GM12878 (cell line): ENCODE data around the gene SMARCD1. TPM values are rescaled to one million over a fixed set of nuclear protein-coding genes. Genes with fewer than 3 reads are reported as not detected.

Experiments used
- BCL11A ChIP-seq: IDR thresholded peaks from 2 replicates; pipeline ENCODE4 v1.6.1; 2011; ENCODE audit warnings: low read depth, low read length
- BMI1 ChIP-seq: fragments of 450-650 bp; IDR thresholded peaks from 2 replicates; pipeline ENCODE4 v1.6.1; 2016; ENCODE audit warnings: mild to moderate bottlenecking, moderate library complexity, borderline replicate concordance
- CBFB ChIP-seq: IDR thresholded peaks from 2 replicates; pipeline ENCODE4 v1.6.1; 2016; ENCODE audit warnings: antibody characterized with exemption, low read depth
- CHD1 ChIP-seq: IDR thresholded peaks from 2 replicates; pipeline ENCODE4 v1.6.1; 2012; ENCODE audit warnings: low read depth, low read length, improper control_type of control experiment
- CREM ChIP-seq: IDR thresholded peaks from 2 replicates; pipeline ENCODE4 v1.6.1; 2014; ENCODE audit warnings: antibody characterized with exemption, low read depth
- CUX1 ChIP-seq: IDR thresholded peaks from 2 replicates; pipeline ENCODE4 v1.6.1; 2012; ENCODE audit warnings: improper control_type of control experiment, low read depth, low read length; ENCODE audit not compliant: insufficient replicate concordance
- FOS ChIP-seq: IDR thresholded peaks from 3 replicates; pipeline ENCODE4 v1.6.1; 2011; ENCODE audit warnings: borderline replicate concordance; ENCODE audit not compliant: insufficient read length; ENCODE audit errors: extremely low read depth
- FOXK2 ChIP-seq: fragments of 450-650 bp; IDR thresholded peaks from 2 replicates; pipeline ENCODE4 v1.6.1; 2017; ENCODE audit warnings: mild to moderate bottlenecking, moderate library complexity
- IRF4 ChIP-seq: IDR thresholded peaks from 2 replicates; pipeline ENCODE4 v1.6.1; 2011; ENCODE audit warnings: low read depth, low read length
- JUNB ChIP-seq: IDR thresholded peaks from 2 replicates; pipeline ENCODE4 v1.6.1; 2016; ENCODE audit warnings: antibody characterized with exemption, mild to moderate bottlenecking
- MEF2B ChIP-seq: fragments of 450-650 bp; IDR thresholded peaks from 2 replicates; pipeline ENCODE4 v1.6.1; 2018; ENCODE audit warnings: mild to moderate bottlenecking, moderate library complexity; ENCODE audit not compliant: partially characterized antibody, poor library complexity, severe bottlenecking
- STAT3 ChIP-seq: IDR thresholded peaks from 2 replicates; pipeline ENCODE4 v1.6.1; 2011; ENCODE audit warnings: low read depth, low read length, improper control_type of control experiment
- YY1 ChIP-seq: IDR thresholded peaks from 2 replicates; pipeline ENCODE4 v1.6.1; 2011; ENCODE audit warnings: low read depth, mild to moderate bottlenecking, low read length
- ZBED1 ChIP-seq: IDR thresholded peaks from 2 replicates; pipeline ENCODE4 v1.6.1; 2016; ENCODE audit warnings: borderline replicate concordance
- ZBTB40 ChIP-seq: fragments of 450-650 bp; IDR thresholded peaks from 2 replicates; pipeline ENCODE4 v1.6.1; 2016; ENCODE audit warnings: mild to moderate bottlenecking, moderate library complexity, borderline replicate concordance
- polyA plus RNA-seq, 11 experiments: library from polyadenylated mRNA; depleted of rRNA in 4 of 11; unstranded in 6 of 11; stranded (reverse) in 5 of 11; fragments of >200 nt; fragmentation: Nextera tagmentation in 4 of 11; fragmentation: Illumina TruSeq in 1 of 11; extraction: Ambion mirVana in 4 of 11; extraction: Trizol in 1 of 11; gene quantifications; 1 replicate in 1 of 11; 2 replicates in 10 of 11; pipeline versions ENCODE4 v1.2.1 to v1.2.3, GENCODE V29; 2011 to 2016; ENCODE audit warnings: inconsistent platforms in 2 of 11, missing spikeins in 2 of 11, low read depth in 1 of 11
- total RNA-seq, 4 experiments: library from RNA; depleted of rRNA in 3 of 4; stranded (reverse); fragments of >200 nt in 3 of 4; fragmentation: Illumina TruSeq in 1 of 4; extraction: Trizol in 1 of 4; gene quantifications; 2 replicates each; pipeline versions ENCODE4 v1.2.1 to v1.2.3, GENCODE V29; 2013 to 2021
- TF ChIP-seq, protein P1 (sequence below): IDR thresholded peaks from 2 replicates; pipeline ENCODE4 v1.6.1; 2012; ENCODE audit warnings: low read depth, low read length, improper control_type of control experiment
- TF ChIP-seq, protein P2 (sequence below): IDR thresholded peaks from 2 replicates; pipeline ENCODE4 v1.6.1; 2011; ENCODE audit warnings: mild to moderate bottlenecking, low read depth, low read length, moderate library complexity; ENCODE audit not compliant: insufficient replicate concordance

Gene SMARCD1
- total and polyA plus RNA-seq, 10 of the 15 experiments (the other 5 are each of a cell fraction or from before 2014, with no cell fraction given): 1.4 to 92.4 (median 58.9) TPM

GRCh38 chr12:50111693-50112455 lies 26.7 kb downstream of the SMARCD1 start, which contains the start of gene COX14 (continued):
- TF ChIP-seq JUNB: no peak
- TF ChIP-seq FOXK2: peak; percentile 23; the same call in 1 of the 2 replicates
- TF ChIP-seq CREM: peak; percentile 94
- no peak for TF ChIP-seq IRF4
- TF ChIP-seq, protein P1, sequence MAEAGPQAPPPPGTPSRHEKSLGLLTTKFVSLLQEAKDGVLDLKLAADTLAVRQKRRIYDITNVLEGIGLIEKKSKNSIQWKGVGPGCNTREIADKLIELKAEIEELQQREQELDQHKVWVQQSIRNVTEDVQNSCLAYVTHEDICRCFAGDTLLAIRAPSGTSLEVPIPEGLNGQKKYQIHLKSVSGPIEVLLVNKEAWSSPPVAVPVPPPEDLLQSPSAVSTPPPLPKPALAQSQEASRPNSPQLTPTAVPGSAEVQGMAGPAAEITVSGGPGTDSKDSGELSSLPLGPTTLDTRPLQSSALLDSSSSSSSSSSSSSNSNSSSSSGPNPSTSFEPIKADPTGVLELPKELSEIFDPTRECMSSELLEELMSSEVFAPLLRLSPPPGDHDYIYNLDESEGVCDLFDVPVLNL: 0 out of 2 replicates have a peak, but pooled peaks have one; percentile 13
- peak; percentile 49; the same call in 1 of the 2 replicates for TF ChIP-seq CBFB
- TF ChIP-seq YY1: 0 out of 2 replicates have a peak, but pooled peaks have one; percentile 8
- TF ChIP-seq CUX1: no peak
- no peak for TF ChIP-seq STAT3
- peak; percentile 27 for TF ChIP-seq MEF2B
- no peak for TF ChIP-seq CHD1
- TF ChIP-seq BCL11A: no peak
- TF ChIP-seq BMI1: no peak
- TF ChIP-seq ZBED1: no peak
- peak; percentile 93 for TF ChIP-seq ZBTB40
- peak; percentile 36 for TF ChIP-seq FOS
- TF ChIP-seq, protein P2, sequence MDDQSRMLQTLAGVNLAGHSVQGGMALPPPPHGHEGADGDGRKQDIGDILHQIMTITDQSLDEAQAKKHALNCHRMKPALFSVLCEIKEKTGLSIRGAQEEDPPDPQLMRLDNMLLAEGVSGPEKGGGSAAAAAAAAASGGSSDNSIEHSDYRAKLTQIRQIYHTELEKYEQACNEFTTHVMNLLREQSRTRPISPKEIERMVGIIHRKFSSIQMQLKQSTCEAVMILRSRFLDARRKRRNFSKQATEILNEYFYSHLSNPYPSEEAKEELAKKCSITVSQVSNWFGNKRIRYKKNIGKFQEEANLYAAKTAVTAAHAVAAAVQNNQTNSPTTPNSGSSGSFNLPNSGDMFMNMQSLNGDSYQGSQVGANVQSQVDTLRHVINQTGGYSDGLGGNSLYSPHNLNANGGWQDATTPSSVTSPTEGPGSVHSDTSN: peak; percentile 90
